Measurements from ENCODE around the gene PBXIP1. TPM values are rescaled to one million over a fixed set of nuclear protein-coding genes. Genes with fewer than 3 reads are reported as not detected.
A peak's percentile ranks its signal among the peaks of the same experiment; 100 is the strongest.
"Not testable (repeated sequence)": the region's sequence is repeated elsewhere in the genome, so short reads cannot be mapped to it uniquely, and the experiment has no call there.

The PBXIP1 gene
- polyA plus RNA-seq, 6 donors from 2014 or later: 36.2 to 77.3 (median 69.5) TPM

- no peak for DNase-seq
- no peaks in the 10 kb centered on the region for H3K27me3 Mint-ChIP-seq
- peaks cover 18 to 22% (median 20%) of the 10 kb centered on the region in 3 donors for H3K4me1 Mint-ChIP-seq
- ATAC-seq (ENCODE audit: low read depth in 2 of 2): no peak
- H3K9me3 Mint-ChIP-seq: no peaks in the 10 kb centered on the region
- H3K4me3 Mint-ChIP-seq: peak overlapping the region in 1 of 8 donors; percentile 42
- no peaks in the 10 kb centered on the region for H3K36me3 Mint-ChIP-seq
- H3K27ac Mint-ChIP-seq: no peak overlapping the region
Observed at GRCh38 chr1:154988058-154988954, 32.4 kb upstream of the PBXIP1 start.

DNA sequence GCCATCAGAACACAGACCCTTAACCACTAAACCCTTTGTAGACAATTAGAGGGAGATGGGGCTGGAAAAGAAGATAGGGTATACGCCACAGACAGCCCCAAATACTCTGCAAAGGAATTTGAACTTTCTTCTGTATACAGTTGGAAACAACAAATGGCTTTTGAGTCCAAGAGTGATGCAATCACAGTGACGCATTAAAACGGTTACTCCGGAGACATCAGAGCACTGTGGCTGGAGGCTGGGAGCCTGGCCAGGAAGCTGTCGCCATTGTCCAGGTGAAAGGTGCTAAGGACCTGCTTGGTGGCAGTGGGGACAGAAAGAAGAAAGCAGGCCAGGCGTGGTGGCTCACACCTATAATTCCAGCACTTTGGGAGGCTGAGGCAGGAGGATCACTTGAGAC lies 31.4 kb upstream of the PBXIP1 start:
- Mint-ChIP-seq H3K4me3 (peak overlapping the region in 1 of 8 donors; percentile 7), H3K36me3 (no peaks in the 10 kb centered on the region), H3K27ac (no peak overlapping the region), H3K9me3 (no peaks in the 10 kb centered on the region), H3K4me1 (peaks cover 18 to 22% (median 20%) of the 10 kb centered on the region in 3 donors), H3K27me3 (no peaks in the 10 kb centered on the region)
- ATAC-seq (ENCODE audit: low read depth in 2 of 2) (no peak), DNase-seq (no peak)

GRCh38 chr1:154986736-154987135 lies 30.8 kb upstream of the PBXIP1 start:
- not testable (repeated sequence) for H3K36me3 Mint-ChIP-seq; ATAC-seq (ENCODE audit: low read depth in 2 of 2); H3K9me3 Mint-ChIP-seq; DNase-seq; H3K27me3 Mint-ChIP-seq
- H3K27ac Mint-ChIP-seq: peak overlapping the region in 1 of 6 donors; percentile 6
- H3K4me1 Mint-ChIP-seq: peaks cover 18 to 22% (median 20%) of the 10 kb centered on the region in 3 donors
- H3K4me3 Mint-ChIP-seq: peak overlapping the region in 1 of 8 donors; percentile 7

DNA sequence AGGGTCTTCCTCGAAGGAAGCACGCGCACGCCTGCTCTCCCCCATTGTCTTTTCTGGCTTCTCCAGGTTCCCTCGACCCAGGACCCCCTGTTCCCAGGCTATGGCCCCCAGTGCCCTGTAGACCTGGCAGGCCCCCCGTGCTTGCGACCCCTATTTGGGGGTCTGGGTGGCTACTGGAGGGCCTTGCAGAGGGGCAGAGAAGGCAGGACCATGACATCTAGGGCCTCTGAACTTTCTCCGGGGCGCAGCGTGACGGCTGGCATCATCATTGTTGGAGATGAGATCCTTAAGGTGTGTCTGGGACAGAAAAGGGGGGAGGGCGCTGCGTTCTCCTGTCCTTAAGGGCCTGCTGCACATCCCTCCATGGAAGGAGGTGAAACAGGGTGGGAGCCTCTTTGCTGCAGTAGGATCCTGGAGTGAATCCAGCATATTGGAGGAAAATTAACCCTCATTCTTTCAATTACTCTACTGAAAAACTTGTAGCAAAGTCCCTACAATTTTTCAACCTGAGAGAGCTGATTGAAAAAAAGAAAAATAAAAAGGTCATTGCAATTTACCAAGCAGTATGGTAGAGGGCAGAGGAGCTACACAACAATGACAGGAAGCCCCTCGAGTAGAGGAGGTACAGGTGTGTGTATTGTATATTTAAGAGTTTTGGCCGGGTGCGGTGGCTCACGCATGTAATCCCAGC lies 28.0 kb upstream of the PBXIP1 start:
- H3K36me3 Mint-ChIP-seq: no peaks in the 10 kb centered on the region
- H3K27ac Mint-ChIP-seq: peak overlapping the region in 3 of 6 donors; percentile 20 to 78 (median 51)
- DNase-seq (no peak), ATAC-seq (ENCODE audit: low read depth in 2 of 2) (no peak)
- peaks cover 11 to 17% (median 14%) of the 10 kb centered on the region in 3 donors for H3K4me1 Mint-ChIP-seq
- no peaks in the 10 kb centered on the region for H3K27me3 Mint-ChIP-seq
- no peaks in the 10 kb centered on the region for H3K9me3 Mint-ChIP-seq
- no peak overlapping the region for H3K4me3 Mint-ChIP-seq

DNA sequence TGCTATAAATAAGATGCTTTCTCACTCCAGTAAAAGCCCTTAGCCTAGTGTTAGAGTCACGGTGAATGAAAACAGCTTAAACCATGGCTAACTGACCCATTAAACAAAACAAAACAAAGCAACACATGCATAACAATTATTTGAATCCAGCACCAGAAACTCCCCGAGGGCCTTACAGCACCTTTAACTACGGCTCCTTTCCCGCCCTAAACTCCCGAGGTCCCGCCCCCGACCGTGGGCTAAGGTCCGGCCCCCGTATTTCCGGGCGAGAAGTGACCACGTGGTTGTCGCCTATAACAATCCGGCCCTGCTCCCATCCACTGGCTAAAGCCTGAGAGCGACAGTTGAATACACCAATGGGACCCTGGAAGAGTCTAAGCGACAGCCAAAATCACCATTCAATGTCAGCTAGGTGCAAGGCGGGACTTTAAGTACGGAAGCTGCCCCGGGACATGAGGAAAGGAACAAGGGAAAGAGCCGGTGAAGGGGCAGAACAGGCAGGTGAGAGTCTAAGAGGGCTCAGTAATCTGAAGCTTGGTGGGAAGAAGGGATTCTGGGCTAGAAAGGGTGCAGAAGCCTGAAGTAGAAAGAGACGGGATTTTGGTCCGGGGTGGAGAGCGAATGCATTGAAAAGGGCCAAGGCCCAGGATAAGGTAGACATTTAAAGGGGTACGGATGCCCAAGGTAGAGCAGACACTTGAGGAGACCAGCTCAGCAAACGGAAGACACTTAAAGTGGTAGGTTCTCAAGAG lies 27.2 kb upstream of the PBXIP1 start, which contains the start of gene FLAD1:
Gene FLAD1, plus strand, starts transcription at position 448 of the 752 bp plus-strand sequence. CDS start 351 bp downstream, outside the sequence.
- peak; percentile 96 for DNase-seq
- ATAC-seq (ENCODE audit: low read depth in 2 of 2): peak; percentile 99
- Mint-ChIP-seq H3K36me3 (no peaks in the 10 kb centered on the region), H3K27me3 (no peaks in the 10 kb centered on the region), H3K9me3 (no peaks in the 10 kb centered on the region), H3K4me1 (peaks cover 8 to 11% (median 9%) of the 10 kb centered on the region in 3 donors), H3K27ac (peak within 1 kb of the TSS in 3 of 6 donors; percentile 20 to 78 (median 51)), H3K4me3 (peak within 1 kb of the TSS in 1 of 8 donors; percentile 40)

DNA sequence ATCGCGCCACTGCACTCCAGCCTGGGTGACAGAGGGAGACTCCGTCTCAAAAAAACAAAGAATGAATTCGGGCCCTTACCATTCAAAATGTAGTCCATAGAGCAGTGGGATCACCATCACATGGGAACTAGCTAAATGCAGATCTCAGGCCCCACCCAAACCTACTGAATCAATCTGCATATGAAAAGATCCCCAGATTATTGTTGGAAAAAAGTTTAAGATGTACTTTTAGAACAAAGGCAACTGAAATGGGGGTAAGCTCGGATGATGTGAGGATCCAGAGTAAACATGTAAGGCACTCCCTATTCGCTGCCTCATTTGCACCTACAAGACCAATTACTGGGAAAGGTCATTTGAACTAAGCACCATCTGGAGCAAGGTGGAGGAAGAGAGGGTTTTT lies 26.4 kb upstream of the PBXIP1 start:
- Mint-ChIP-seq H3K27me3 (no peaks in the 10 kb centered on the region), H3K36me3 (no peaks in the 10 kb centered on the region), H3K9me3 (no peaks in the 10 kb centered on the region)

DNA sequence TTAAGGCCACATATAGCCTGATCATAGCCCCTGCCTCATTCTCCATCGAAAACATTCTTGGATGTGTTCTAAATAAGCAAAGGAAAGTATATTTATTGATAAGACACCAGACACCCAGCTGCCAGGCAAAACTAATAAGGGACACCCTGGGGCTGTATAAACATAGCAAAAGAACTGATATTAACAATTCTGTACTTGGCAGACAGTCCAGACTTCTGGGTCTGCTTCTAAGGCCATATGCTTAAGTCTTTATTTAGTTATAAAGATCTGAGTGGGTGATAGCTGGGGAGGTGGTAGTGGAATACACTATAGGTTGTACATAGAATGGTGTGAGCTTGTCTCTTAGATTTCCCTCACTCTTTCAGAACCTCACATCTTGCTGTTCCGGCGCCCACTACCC lies 22.5 kb upstream of the PBXIP1 start:
- H3K27me3 Mint-ChIP-seq: no peaks in the 10 kb centered on the region

More for the DNA sequence above, 26.4 kb upstream of the PBXIP1 start:
- no peak for ATAC-seq (ENCODE audit: low read depth in 2 of 2)
- Mint-ChIP-seq H3K4me1 (peaks cover 8 to 18% (median 12%) of the 10 kb centered on the region in 3 donors), H3K27ac (no peak overlapping the region), H3K4me3 (peak overlapping the region in 1 of 8 donors; percentile 40)
- no peak for DNase-seq

GRCh38 chr1:154977762-154978161 lies 21.9 kb upstream of the PBXIP1 start:
- peak overlapping the region in 3 of 8 donors; percentile 48 to 64 (median 64) for H3K4me3 Mint-ChIP-seq

More for the DNA sequence above, 22.5 kb upstream of the PBXIP1 start:
- ATAC-seq (ENCODE audit: low read depth in 2 of 2): no peak
- Mint-ChIP-seq H3K9me3 (no peaks in the 10 kb centered on the region), H3K4me3 (no peak overlapping the region), H3K36me3 (no peaks in the 10 kb centered on the region), H3K27ac (peak overlapping the region in 1 of 6 donors; percentile 31), H3K4me1 (peaks cover 0 to 18% (median 11%) of the 10 kb centered on the region in 3 donors)
- no peak for DNase-seq

GRCh38 chr1:154975409-154976059 lies 19.6 kb upstream of the PBXIP1 start:
- DNase-seq: peak; percentile 50
- peaks cover 11 to 34% (median 12%) of the 10 kb centered on the region in 3 donors for H3K4me1 Mint-ChIP-seq
- no peak overlapping the region for H3K27ac Mint-ChIP-seq
- H3K27me3 Mint-ChIP-seq: no peaks in the 10 kb centered on the region
- no peaks in the 10 kb centered on the region for H3K36me3 Mint-ChIP-seq
- H3K4me3 Mint-ChIP-seq: no peak overlapping the region
- H3K9me3 Mint-ChIP-seq: no peaks in the 10 kb centered on the region
- ATAC-seq (ENCODE audit: low read depth in 2 of 2): no peak

More at GRCh38 chr1:154977762-154978161, 21.9 kb upstream of the PBXIP1 start:
- not testable (repeated sequence) for H3K9me3 Mint-ChIP-seq; H3K27me3 Mint-ChIP-seq; H3K36me3 Mint-ChIP-seq; DNase-seq; ATAC-seq (ENCODE audit: low read depth in 2 of 2)
- H3K27ac Mint-ChIP-seq: peak overlapping the region in 5 of 6 donors; percentile 8 to 93 (median 75)
- H3K4me1 Mint-ChIP-seq: peaks cover 0 to 21% (median 11%) of the 10 kb centered on the region in 3 donors

DNA sequence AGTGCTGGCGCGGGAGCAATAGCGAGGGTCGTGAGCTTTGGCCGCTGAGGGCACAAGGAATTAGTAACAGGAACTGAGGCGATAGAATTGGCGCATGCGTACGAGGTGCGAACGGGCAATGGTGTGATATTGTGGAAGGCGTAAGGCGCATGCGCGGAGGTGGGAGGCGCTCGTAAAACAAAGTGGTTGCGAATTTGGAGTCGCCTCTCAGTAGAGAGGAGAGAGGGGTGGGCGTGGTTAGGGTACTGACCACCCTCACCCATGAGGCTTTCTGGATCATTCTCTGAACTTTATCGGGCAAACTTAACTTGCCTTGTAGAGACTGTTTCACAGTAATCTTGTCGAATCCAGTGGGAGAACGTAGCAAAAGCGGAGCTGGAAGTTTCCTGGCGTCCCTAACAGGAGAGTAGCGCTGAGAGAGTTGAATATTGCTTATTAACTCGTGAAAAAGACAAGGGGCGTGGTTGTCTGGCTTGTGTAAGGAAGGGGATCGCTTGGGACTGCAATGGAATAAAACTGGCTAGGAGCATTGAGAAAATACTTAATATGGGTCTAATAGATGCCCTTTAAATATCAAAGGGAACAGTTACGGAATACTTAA lies 19.0 kb upstream of the PBXIP1 start:
- Mint-ChIP-seq H3K4me3 (no peak overlapping the region), H3K27me3 (no peaks in the 10 kb centered on the region), H3K36me3 (no peaks in the 10 kb centered on the region), H3K9me3 (no peaks in the 10 kb centered on the region), H3K27ac (no peak overlapping the region), H3K4me1 (peaks cover 11 to 34% (median 13%) of the 10 kb centered on the region in 3 donors)
- ATAC-seq (ENCODE audit: low read depth in 2 of 2) (peak; percentile 51 to 52), DNase-seq (peak; percentile 96)

DNA sequence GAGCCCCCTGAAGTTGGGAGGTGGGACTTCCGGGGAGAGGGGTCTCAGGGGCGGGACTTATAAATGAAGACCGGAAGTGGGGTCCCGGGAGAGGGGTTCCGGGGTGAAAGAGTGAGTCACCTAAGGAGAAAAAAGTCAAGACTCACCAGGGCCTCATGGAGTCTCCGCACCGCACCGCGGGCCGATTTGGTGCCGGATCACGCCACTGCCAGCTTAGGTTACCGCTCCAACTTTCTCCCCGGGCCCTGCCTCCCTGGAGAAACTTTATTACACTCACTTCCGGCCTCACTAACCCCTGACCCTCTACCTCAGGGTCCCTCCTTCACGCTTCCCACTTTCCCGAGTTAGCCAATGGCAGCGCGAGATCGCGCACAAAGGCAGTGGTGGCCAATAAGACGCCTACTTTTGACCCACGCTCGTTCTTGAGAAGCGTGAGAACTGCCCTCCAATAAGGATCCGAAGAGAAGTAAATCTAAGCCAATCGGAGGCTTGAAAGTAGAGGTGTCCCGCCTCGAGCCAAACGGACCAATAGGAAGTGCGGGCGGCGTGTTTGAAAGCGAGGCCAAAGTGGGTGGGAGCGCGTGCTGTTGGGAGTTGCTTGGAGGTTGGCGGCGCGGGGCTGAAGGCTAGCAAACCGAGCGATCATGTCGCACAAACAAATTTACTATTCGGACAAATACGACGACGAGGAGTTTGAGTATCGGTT lies 18.4 kb upstream of the PBXIP1 start, which contains the start of gene CKS1B:
Gene CKS1B, plus strand, starts transcription at position 580 of the 706 bp plus-strand sequence. Its CDS starts 65 bp downstream, at position 645.
- Mint-ChIP-seq H3K27me3 (no peaks in the 10 kb centered on the region), H3K36me3 (no peaks in the 10 kb centered on the region), H3K4me1 (peaks cover 13 to 36% (median 18%) of the 10 kb centered on the region in 3 donors), H3K4me3 (no peak within 1 kb of the TSS), H3K27ac (no peak within 1 kb of the TSS), H3K9me3 (no peaks in the 10 kb centered on the region)
- ATAC-seq (ENCODE audit: low read depth in 2 of 2) (peak; percentile 82 to 83), DNase-seq (peak; percentile 97)

Data from naive B cell (primary cell).